H1 (cell line): ENCODE results near the gene FAM227B. TPM values are rescaled to one million over a fixed set of nuclear protein-coding genes. Genes with fewer than 3 reads are reported as not detected.

Experiments
- CHD7 ChIP-seq: fragments of 300-600 bp; sonication (generic); IDR thresholded peaks from 2 replicates; pipeline ENCODE4 v1.7.1; 2012; ENCODE audit warnings: low read length, moderate library complexity, mild to moderate bottlenecking, inconsistent platforms; ENCODE audit not compliant: insufficient replicate concordance
- CTCF ChIP-seq, 3 experiments: IDR thresholded peaks; 1 replicate in 2 of 3; 2 replicates in 1 of 3; pipeline versions ENCODE4 v1.5.1 to v1.6.1; 2011; ENCODE audit warnings: low read length in 3 of 3, mild to moderate bottlenecking in 3 of 3, inconsistent platforms in 2 of 3, low read depth in 1 of 3, moderate library complexity in 1 of 3; ENCODE audit not compliant: insufficient read depth in 1 of 3; ENCODE audit errors: control extremely low read depth in 1 of 3
- EGR1 ChIP-seq: IDR thresholded peaks from 2 replicates; pipeline ENCODE4 v1.6.1; 2011; ENCODE audit warnings: low read depth, low read length, borderline replicate concordance
- SIX5 ChIP-seq: IDR thresholded peaks from 2 replicates; pipeline ENCODE4 v1.6.1; 2011; ENCODE audit warnings: mild to moderate bottlenecking, low read depth, low read length
- polyA plus RNA-seq, 7 experiments: library from polyadenylated mRNA; depleted of rRNA in 3 of 7; stranded (reverse) in 5 of 7; unstranded in 2 of 7; fragments of >200 nt in 5 of 7; fragments of 200-250 nt in 2 of 7; gene quantifications; 1 replicate in 5 of 7; 2 replicates in 1 of 7; 4 replicates in 1 of 7; pipeline versions ENCODE4 v1.2.1 to v1.2.3, GENCODE V29; 2011 to 2013; ENCODE audit warnings: missing spikeins in 2 of 7, mixed read lengths in 2 of 7
- total RNA-seq: library from RNA; stranded (reverse); fragmentation: NEBNext Ultra II Directional; extraction: Animal tissue kit (Norgen Biotek cat#: 25700); gene quantifications from 2 replicates; pipeline ENCODE4 v1.2.1, GENCODE V29; 2021
- TF ChIP-seq, protein P1 (sequence below): IDR thresholded peaks from 2 replicates; pipeline ENCODE4 v1.6.1; 2012; ENCODE audit warnings: inconsistent platforms

FAM227B gene
- total and polyA plus RNA-seq, 2 of the 8 experiments (the other 6 are each of a cell fraction or from before 2014, with no cell fraction given), result 4.0 to 6.5 TPM

DNA sequence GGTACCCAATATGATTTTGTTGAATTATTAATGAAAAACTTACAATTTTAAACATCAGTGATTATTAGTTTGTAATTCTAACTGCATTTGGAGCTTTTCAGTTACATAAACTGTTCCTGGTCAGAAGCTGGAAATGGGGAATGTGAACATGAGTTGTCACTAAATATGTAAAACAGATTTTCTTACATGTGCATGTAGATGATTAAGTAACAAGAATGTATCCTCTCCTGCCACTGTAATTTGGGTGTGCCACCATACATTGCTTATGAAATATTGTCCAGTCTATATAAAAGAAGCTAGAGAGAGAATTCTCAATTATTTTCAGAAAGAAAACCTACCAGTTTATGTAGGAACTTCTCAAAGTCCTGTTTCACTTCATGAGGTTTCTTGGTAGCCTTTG is 289.2 kb downstream of the FAM227B start (continued):
- TF ChIP-seq CHD7 (no peak), EGR1 (no peak), CTCF (IDR thresholded peaks at IDR 0.05; ENCODE audit: control extremely low read depth in 1 of 3, insufficient read depth in 1 of 3, low read depth in 1 of 3, low read length in 3 of 3) (no peak), SIX5 (no peak)
- TF ChIP-seq, protein P1, sequence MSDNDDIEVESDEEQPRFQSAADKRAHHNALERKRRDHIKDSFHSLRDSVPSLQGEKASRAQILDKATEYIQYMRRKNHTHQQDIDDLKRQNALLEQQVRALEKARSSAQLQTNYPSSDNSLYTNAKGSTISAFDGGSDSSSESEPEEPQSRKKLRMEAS, result no peak
